ENCODE results near the gene MRAS. TPM values are rescaled to one million over a fixed set of nuclear protein-coding genes. Genes with fewer than 3 reads are reported as not detected.
A peak's percentile ranks its signal among the peaks of the same experiment; 100 is the strongest.

The MRAS gene
- total RNA-seq (2014; rRNA removed; shearing (Covaris generic)), result 12.3 and 14.8 TPM in 2 replicates

DNA sequence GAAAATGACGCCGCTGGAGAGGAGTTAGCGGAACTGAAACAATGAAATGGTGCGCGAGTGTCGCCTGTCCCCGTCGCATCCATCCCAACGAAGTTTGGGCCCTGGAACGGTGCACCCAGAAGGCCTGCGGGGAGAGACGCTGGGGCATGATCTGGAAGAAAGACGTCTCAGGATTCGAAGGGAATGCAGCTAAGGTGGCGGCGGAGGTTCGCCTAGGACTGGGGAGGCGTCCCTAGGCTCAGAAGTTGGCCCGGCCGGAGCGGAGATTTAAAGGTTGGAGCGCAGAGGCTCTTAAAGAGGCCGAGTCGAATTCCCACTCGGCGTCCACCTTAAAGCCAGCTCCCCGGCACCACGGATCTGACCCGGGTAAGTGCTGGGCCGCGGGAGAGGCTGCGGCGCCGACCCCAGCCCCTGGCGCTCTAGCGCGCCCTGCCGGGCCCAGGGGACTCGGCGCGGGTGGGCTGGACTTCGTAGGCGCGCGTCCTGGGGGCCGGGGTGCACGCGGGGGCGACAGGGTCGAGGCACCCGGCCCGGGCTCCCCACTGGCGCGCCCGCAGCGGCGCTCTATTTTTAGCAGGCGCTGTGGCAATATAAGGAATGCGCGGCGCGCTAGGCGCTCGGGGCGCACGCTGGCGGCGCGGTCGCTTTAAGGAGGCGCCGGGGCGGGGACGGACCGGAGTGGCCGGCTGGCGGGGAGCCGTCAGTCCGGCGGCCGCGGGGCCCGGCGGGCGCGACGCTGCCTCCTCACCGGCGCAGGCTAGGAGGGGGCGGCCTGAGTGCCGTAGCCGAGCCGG lies at the start of gene MRAS:
Gene MRAS (plus strand): TSS at position 620 of the 794 bp plus-strand sequence. CDS start 24,305 bp downstream, outside the sequence.
- DNase-seq (ENCODE audit: low read depth), result peak; percentile 76

DNA sequence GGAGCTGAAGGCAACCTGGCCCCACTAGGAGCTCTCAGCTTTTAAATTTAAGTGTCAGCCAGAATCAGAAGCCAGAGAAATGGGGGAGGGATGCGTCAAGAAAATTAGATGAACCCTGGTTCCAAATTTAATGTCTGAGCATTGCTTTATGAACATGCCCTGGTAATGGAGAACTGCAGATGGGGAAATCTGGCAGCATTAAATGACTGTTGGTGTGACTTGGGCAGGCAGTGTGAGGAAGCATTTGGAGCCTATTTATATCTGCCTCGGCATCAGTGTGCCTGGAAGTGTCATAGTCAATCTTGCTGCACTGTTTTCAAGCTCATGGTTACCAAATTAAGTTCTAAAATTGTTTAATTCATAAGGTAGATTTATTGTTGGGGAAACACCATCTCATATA lies 47.7 kb upstream of the MRAS start:
- DNase-seq (ENCODE audit: low read depth), result no peak

DNA sequence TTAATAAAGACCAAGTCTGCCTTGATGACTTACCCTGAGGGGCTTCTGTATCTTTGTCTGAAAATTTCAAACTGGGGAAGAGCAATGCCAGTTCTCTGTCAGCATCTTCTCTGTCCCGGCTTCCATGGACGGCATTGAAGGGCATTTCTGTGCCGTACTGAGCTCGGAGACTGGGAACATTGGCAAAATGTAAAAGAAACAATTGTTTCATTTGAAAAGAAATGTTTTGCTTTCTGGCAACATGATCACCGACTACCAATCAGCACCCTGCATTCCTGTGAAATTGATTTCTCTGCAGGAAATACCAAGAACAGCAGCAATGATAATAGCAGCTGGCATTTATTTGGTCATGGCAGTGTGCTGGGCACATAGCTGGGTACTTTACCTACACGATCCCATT lies 44.9 kb upstream of the MRAS start:
- no peak for DNase-seq (ENCODE audit: low read depth)

DNA sequence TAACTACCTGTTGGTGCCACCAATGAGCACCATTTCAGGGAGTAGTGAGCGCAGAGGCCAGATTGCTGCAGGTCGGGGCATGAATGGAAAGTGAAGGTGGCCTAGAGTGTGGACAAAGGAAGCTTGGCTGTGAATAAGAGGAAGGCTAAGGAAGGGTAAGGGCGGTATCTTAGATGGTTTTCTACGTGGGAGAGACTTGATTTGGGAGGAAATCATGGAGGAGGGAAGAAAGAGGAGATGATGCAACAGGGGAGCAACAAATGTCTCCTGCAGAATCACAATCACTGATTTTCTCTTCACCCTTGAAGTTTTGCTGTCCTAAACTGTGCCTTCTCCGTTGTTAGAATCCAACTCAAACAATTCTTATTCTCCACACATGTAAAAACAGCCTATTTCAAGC lies 40.5 kb upstream of the MRAS start:
- no peak for DNase-seq (ENCODE audit: low read depth)

DNA sequence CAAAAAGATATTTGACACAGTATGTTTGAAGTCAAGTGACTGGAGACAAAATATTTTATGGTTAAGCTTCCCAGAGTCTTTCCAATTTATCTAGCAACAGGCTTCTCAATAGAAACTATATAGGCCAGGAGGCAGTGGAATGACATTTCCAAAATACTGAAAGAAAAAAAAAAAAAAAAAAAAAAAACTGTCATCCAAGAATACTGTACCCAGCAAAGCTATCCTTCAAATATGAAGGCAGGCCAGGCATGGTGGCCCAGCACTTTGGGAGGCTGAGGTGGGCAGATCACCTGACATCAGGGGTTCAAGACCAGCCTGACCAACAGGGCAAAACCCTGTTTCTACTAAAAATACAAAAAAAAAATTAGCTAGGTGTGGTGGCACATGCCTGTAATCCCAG lies 39.6 kb upstream of the MRAS start:
- DNase-seq (ENCODE audit: low read depth), result no peak

DNA sequence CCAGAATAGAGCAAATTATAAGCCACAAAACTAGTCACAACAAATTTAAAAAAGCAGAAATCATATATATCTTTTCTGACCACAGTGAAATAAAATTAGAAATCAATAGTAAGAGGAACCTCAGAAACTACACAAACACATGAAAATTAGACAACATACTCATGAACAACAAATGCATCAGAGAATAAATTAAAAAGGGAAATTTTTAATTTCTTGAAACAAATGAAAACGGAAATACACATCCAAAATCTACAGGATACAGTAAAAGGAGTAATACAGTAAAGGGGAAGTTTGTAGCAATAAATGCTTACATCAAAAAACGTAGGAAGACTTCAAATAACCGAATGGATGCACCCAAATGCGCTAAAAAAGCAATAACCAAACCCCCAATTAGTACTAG lies 37.9 kb upstream of the MRAS start:
- DNase-seq (ENCODE audit: low read depth), result no peak

DNA sequence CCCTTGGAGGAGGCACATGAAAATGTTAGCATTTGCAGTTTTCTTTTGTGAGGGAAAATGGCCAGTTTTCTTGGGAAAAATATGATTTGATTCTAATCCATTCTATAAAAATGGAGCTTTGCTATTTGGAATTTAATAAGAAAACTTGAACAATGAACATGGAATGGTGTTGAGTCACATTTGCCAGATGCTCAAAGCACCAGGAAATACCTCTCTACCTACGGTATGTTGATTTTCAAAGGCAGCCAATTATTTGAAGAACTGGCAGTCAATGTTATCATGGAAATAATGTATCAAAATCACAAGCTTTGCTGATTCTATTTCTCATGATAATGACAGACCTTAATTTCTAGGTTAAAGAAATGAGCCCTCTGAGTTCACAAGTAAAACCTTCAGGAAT lies 33.6 kb upstream of the MRAS start:
- DNase-seq (ENCODE audit: low read depth), result no peak

DNA sequence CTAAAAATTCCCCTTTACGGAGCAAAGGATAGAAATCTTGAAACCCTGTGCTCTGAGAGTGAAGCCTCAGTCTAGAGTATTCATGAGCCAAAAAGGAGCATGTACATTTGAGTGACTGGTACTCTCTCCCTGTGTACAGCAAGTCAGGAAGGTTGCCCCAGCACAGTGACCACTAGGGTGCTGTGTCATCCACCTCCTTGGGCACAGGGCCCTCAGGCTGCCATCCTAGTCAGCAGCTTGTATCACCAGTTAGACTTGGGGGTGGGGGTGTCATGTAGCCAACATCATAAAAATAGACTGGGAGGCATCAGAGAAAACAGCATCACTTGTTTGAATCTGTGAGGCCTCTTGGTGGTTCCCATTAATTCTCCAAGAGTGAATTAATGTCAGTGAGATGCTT lies 30.7 kb upstream of the MRAS start:
- no peak for DNase-seq (ENCODE audit: low read depth)

DNA sequence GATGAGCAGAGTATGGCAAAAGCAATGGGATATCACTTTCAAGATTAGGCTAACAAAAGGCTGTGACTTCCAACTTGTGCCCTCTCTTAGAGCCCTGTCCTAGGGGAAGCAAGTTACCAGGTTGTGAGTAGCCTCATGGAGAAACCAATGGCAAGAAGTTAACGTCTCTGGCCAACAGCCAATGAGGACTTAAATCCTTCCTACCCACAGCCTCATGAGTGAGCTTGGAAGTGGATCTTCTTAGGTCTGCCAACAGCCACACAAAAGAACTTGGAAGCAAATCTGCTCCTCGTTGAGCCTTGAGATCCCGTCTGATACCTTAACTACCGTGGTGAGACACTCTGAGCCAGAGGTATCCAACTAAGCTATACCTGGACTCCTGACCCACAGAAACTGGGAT lies 24.4 kb upstream of the MRAS start:
- no peak for DNase-seq (ENCODE audit: low read depth)

DNA sequence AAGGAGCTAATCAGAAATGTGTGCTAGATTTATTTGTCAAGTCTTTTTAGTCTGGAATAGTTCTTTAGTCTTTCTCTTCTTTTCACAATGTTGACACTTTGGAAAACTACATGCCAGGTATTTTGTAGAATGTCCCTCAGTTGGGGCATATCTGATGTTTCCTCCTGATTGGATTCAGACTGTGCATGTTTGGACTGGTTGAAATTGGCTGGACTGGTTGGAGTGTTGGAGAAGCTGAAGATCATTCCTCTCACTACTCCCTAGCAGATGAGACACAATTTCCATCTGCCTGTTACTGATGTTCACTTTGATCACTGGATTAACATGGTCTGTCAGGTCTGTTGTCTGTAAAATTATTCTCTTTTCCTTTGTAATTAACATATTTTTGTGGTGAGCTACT lies 22.4 kb upstream of the MRAS start:
- no peak for DNase-seq (ENCODE audit: low read depth)

DNA sequence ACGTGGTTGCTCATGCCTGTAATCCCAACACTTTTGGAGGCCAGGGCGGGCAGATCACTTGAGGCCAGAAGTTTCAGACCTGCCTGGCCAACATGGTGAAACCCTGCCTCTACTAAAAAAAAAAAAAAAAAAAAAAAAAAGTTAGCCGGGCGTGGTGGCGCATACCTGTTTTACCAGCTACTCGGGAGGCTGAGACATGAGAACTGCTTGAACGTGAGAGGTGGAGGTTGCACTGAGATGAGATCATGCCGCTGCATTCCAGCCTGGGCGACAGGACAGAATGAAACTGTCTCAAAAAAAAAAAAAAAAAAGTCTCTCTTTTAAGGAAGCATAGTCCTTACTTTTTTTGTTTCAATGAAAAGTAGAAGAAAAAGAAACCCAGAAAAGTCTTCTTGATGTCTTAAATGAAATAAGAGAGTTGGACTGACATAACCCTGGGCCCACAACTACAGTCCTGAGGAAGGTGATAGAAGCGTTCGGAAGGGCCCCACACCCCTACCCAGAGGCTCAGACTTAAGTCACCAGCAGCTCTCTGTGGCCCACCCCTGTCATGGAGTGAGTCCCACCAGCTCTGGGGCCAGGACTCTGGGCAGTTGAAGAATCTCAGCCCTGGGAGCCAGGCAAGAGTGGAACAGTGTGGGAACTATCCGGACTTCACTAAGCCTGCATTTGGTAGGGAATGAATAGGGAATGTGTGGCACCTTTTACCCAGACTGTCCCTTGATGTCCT lies 21.3 kb upstream of the MRAS start:
- DNase-seq (ENCODE audit: low read depth), result no peak

DNA sequence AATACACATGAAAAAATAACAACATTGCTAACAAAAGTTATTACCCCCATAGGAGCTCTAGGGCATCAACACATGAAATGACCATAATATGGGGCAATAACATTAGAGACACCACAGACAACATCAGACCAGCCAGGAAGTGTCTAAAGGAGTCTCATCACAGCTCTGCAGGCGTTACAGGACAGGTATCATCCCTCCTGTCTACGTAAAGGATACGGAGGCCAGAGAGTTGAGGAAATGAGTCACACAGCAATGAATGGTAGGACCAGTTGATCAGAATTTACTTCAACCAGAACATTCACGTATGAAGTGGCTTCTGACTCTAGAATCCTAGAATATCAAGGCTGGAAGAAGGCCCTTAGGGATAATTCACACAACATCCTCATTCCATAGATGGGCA lies 20.5 kb upstream of the MRAS start:
- DNase-seq (ENCODE audit: low read depth), result no peak

DNA sequence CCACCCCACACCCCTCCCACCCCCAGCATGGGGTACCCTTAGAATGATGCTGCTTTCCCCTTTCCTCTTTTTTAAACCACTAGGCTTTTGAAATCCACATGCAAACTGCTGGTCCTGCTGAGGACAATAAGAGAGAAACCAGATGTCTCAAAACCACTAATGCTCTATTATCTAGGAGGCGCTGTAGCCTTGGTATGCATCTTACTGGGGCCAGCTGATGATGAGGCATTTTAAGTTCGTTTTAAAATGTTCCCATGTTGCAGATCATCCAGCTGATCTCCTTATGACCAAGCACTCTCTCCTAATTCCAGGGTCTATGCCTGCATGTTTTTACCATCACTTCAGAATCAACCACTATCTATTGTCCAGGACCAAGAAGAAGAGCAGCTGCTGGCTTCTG lies 20.0 kb upstream of the MRAS start:
- DNase-seq (ENCODE audit: low read depth), result no peak

DNA sequence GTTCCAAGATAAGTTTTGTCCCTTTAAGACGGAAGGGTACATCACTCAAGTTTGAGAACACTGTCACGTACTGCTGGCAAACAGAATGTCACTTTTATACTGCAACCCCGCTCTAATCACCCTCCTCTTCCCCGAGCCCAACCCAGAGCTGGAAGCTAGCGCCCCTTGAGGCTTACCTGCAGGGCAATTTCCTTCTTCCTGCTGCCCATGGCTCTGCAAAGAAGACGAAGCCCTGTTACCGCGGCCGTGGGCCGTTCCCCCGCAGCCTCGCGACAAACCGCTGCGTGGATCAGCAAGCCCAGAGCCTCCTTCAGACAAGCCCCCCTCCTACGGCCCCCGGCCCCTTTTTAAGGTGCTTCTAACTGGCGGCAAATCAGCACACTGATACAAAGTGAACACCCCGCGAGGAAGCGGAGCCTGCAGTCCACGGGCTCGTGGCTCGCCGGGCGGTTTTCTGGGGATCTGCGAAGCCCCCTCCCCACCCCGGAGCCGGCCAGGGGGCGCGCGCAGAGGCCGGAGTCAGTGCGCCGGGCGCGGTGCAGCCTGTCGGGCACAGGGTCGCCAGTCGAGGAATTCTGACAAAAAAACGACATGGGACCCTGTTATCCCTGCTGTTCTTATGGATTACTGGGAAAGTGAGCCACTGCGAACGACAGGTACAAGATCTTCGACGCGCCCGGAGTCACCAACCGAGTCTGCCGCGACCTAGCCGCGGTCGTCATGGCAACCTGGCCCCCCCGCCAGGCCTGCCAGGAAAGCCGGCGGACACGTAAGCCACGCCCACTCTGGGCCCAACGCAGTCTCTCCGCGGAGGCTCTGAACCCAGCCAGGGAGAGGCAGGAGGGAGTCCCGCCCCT lies 19.0 kb upstream of the MRAS start, which contains the start of gene NME9:
Gene NME9 (minus strand): TSS at position 725 of the 857 bp plus-strand sequence. CDS start 516 bp downstream, at position 209.
- DNase-seq (ENCODE audit: low read depth), result peak; percentile 93

DNA sequence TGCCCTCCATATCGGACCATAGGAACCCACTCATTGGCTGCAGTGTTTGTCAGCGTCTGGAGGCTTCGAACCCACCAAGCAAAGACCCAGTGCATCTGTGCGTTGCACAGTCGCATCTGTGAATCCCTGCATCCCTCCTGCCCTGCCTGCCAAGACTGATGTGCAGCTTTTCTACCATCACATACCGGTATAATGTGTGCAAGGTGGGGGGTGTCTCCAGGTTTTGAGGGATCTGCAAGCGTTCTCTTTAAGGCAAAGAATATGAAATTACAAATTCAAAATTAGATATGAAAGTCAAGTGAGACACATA lies 18.4 kb upstream of the MRAS start:
- DNase-seq (ENCODE audit: low read depth), result no peak

DNA sequence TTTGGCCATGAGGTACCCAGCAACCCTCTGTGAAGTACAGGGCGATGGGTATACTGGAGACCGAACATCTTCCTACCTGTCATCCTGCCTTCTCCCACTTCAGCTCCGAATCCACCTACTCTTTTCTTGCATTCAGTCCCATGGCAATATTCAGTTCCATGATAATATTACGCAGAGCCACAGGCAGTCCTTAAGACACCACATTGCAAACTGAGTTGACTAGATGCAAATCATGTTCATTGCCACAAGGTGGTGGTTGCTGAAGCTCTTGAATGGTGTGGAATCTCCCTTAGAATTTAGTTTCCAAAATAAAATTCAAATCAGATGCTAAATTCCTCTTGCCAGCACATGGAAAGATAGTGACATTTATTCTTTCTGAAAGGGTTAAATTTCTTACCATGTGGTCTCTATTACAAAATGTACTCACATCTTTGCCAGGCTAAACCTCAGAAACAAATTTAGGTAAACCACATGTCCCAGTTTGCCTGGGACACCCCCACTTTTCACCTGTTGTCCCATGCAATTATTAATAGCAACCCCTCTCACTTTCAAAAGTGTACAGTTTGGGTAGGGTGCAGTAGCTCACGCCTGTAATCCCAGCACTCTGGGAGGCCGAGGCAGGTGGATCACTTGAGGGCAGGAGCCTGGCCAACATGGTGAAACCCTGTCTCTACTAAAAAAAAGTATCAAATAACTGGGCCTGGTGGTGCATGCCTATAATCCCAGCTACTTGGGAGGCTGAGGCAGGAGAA lies 17.1 kb upstream of the MRAS start:
- no peak for DNase-seq (ENCODE audit: low read depth)

DNA sequence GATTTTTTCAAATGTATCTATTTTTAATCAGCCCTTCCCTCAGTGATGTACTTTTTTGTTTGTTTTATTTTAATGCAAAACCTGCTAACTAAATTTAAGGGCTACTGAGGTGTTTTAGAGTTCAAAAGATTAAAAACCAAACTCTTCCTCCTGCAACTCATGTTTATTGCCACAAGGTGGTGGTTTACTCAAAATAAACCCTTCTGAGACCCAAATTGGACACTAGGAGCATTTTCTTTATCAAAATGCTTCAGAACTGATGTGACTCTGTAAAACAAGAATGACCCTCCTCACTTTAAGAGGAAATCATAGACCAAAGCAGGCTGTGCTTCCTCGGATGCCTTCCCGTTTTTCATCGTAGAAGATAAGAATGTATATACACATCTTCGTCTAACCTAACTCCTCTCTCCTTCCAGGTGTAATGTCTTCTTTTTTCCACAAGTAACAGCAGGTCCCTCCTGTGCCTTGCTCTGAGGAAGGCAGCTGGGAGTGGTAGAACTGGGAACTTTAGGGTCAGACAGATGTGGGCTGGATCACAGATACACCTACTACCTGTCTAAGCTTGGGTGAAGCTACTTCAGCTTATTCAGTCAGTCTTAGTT lies 15.8 kb upstream of the MRAS start:
- DNase-seq (ENCODE audit: low read depth), result no peak

DNA sequence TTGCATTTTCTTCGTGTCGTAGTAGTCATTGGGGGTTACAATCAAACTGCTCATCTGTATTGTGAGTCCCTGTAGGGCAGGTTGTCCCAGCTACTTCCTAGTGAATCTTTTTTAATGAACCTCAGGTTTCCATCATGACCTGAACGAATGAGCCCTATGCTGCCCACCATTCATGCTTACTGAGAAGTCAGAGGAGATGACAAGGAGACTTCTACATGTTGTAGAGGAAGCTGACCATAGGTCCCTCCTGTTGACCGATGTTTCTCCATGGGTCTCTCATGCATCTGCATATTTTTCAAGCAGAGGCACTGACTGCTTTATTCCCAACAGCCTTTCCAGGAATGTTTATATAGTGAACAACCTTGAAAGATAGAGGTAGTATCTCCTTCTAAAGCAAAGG lies 13.8 kb upstream of the MRAS start:
- no peak for DNase-seq (ENCODE audit: low read depth)

DNA sequence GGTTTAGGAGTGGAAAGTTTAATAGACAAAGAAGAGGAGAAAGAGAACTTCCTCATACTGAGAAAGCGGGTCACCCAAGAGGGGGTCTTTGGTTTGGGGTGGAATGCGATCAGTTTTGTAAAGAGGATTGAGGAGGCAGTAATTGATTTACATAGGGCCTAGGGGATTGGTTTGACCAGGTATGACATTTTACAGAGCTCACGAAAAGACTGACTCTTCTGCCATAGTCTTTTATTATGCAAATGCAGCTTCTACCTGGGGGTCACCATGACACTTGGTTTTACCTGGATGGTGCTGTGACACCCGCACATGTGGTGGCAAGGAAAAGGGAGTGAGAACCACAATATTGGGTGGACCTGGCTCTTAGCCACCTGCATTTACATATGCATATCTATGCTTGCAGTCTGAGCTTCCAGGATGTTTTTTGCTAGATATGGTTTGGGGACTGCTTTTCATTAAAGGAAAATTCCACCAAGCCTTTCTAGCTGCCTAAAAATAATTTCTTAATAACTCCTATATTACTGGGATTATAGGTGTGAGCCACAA lies 11.9 kb upstream of the MRAS start:
- DNase-seq (ENCODE audit: low read depth), result no peak

DNA sequence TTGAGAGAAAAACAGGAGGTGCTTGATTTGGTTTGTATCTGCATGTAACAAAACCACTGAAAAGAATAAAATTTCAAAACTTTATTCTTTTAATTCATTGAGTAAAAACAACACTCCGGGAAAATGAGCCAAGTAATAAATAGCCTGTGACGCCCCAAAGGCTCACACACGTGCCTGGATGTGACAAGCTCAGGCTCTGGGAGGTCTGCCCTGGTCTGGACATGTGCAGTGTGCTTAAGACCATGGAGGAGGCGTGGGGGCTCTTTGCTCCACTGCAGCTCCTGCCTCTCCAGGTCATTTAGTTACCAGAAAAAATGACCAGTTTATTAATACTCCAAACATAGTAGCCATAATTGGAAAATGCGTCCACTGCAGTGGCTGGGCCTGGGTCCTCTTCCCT lies 10.1 kb upstream of the MRAS start:
- DNase-seq (ENCODE audit: low read depth), result no peak

DNA sequence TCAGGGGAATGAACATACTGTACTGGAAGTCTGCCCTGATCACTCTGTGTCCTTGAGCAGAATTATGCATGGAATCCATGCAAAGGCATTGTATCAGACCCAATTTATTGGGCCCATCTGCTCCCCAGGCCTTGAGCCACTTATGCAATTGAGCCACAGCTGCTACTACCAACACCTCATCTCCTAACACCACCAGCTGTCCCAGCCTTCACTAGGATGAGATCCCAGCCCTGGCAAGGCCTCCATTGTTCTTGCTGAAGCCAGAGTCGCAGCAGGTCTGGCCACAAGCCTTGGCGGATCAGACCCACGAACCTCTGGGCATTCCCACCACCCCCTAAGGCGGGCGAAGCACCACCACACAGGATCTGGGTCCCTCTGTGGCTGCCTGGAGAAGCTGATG lies 9.6 kb upstream of the MRAS start:
- no peak for DNase-seq (ENCODE audit: low read depth)
